SK-N-DZ (cell line): Measurements from ENCODE around the gene DNASE1.
A peak's percentile ranks its signal among the peaks of the same experiment; 100 is the strongest.

Experiments
- DNase-seq: peaks from one replicate; pipeline ENCODE4 v3.0.0-alpha.2; 2015; ENCODE audit warnings: low spot score

DNASE1 gene

GRCh38 chr16:3661922-3662321 lies 7.4 kb downstream of the DNASE1 start:
- DNase-seq = no peak

GRCh38 chr16:3662601-3663000 lies 8.1 kb downstream of the DNASE1 start:
- DNase-seq = no peak

- DNase-seq = no peak
These were observed 9.9 kb downstream of the DNASE1 start for GRCh38 chr16:3664187-3664896.

GRCh38 chr16:3665508-3665907 lies 11.0 kb downstream of the DNASE1 start:
- no peak for DNase-seq

- DNase-seq = no peak
These were observed 14.1 kb downstream of the DNASE1 start for GRCh38 chr16:3668626-3669025.

GRCh38 chr16:3669082-3669481 lies 14.6 kb downstream of the DNASE1 start:
- DNase-seq = no peak

- DNase-seq = no peak
These were observed 16.2 kb downstream of the DNASE1 start for GRCh38 chr16:3670711-3671110.

GRCh38 chr16:3671424-3671823 lies 16.9 kb downstream of the DNASE1 start:
- DNase-seq = no peak

- DNase-seq = no peak
These were observed 18.1 kb downstream of the DNASE1 start for GRCh38 chr16:3672571-3673041.

GRCh38 chr16:3673201-3673600 lies 18.7 kb downstream of the DNASE1 start:
- no peak for DNase-seq

GRCh38 chr16:3673676-3674377 lies 19.3 kb downstream of the DNASE1 start:
- DNase-seq = no peak

- no peak for DNase-seq
These were observed 20.2 kb downstream of the DNASE1 start for GRCh38 chr16:3674513-3675295.

- DNase-seq = no peak
These were observed 21.2 kb downstream of the DNASE1 start for GRCh38 chr16:3675601-3676130.

- DNase-seq = no peak
These were observed 23.5 kb downstream of the DNASE1 start for GRCh38 chr16:3677994-3678393.

GRCh38 chr16:3681206-3681605 lies 26.7 kb downstream of the DNASE1 start:
- no peak for DNase-seq

GRCh38 chr16:3687021-3687420 lies 32.5 kb downstream of the DNASE1 start:
- DNase-seq = no peak

- no peak for DNase-seq
These were observed 33.3 kb downstream of the DNASE1 start for GRCh38 chr16:3687792-3688191.

- DNase-seq = no peak
These were observed 35.2 kb downstream of the DNASE1 start for GRCh38 chr16:3689731-3690130.

GRCh38 chr16:3690470-3690928 lies 36.0 kb downstream of the DNASE1 start:
- DNase-seq = peak; percentile 83

GRCh38 chr16:3690980-3691720 lies 36.7 kb downstream of the DNASE1 start:
- DNase-seq = no peak

GRCh38 chr16:3691761-3692160 lies 37.3 kb downstream of the DNASE1 start:
- DNase-seq = no peak
